Left colon (tissue), 2 donors: ENCODE measurements around the gene TRIO. TPM values are rescaled to one million over a fixed set of nuclear protein-coding genes. Genes with fewer than 3 reads are reported as not detected.
A peak's percentile ranks its signal among the peaks of the same experiment; 100 is the strongest.

Experiments
- ATAC-seq: fragments of 200-7000 bp; cut with Tn5 transposase; one replicate; pipeline ENCODE4 v1.9.1; 2020; ENCODE audit warnings: mild to moderate bottlenecking, moderate library complexity
- DNase-seq, 2 donors: peaks; one replicate each; pipeline ENCODE4 v3.0.0-alpha.2; 2020
- intact Hi-C, 2 donors: fragments of 100-400 bp; cut with DNase I in 1 of 2; cut with micrococcal nuclease in 1 of 2; formaldehyde crosslinking; loops; one replicate each; pipeline versions ENCODE4 v1.11.2 to v1.14.0; 2022; cut with DNase I, micrococcal nuclease
- total RNA-seq, 2 donors: library from RNA; stranded (reverse); fragmentation: NEBNext Ultra II Directional; extraction: Animal tissue kit (Norgen Biotek cat#: 25700); gene quantifications; one replicate each; pipeline ENCODE4 v1.2.1, GENCODE V29; 2021
- donor health status: DM: no; HTN: no; CAD: no.
- donor health status: DM: yes; HTN: yes; CAD: no.

TRIO gene
- total RNA-seq, 2 donors from 2014 or later, result 140 to 181 TPM

- intact Hi-C loops, result loop anchor here in 1 of 2 donors (10.0 kb wide), 1 partner anchor 122 kb away; no protein-coding TSS in a partner anchor
- DNase-seq (no peak), ATAC-seq (no peak)
These were observed 828 bp upstream of the TRIO start for GRCh38 chr5:14142202-14142826.

GRCh38 chr5:14143546-14143840 is 351 bp downstream of the TRIO start:
- DNase-seq (no peak), ATAC-seq (no peak)
- intact Hi-C loops, result loop anchor here in 1 of 2 donors (10.0 kb wide), 1 partner anchor 121 kb away; no protein-coding TSS in a partner anchor

- intact Hi-C loops, result loop anchor here in 1 of 2 donors (10.0 kb wide), 1 partner anchor 121 kb away; no protein-coding TSS in a partner anchor
- DNase-seq (peak; percentile 36 to 67), ATAC-seq (peak; percentile 13)
These were observed 871 bp downstream of the TRIO start for GRCh38 chr5:14143841-14144585.

GRCh38 chr5:14144586-14145434 is 1.7 kb downstream of the TRIO start:
- DNase-seq, result peak; percentile 74 to 76
- intact Hi-C loops, result loop anchor here in 1 of 2 donors (10.0 kb wide), 1 partner anchor 120 kb away; no protein-coding TSS in a partner anchor
- ATAC-seq, result peak; percentile 57

GRCh38 chr5:14145435-14146334 is 2.5 kb downstream of the TRIO start:
- ATAC-seq (no peak), DNase-seq (peak in 1 of 2 donors; percentile 31)
- intact Hi-C loops, result loop anchor here in 1 of 2 donors (10.0 kb wide), 1 partner anchor 119 kb away; no protein-coding TSS in a partner anchor

- no peak for ATAC-seq
- intact Hi-C loops, result loop anchor here in 1 of 2 donors (10.0 kb wide), 1 partner anchor 118 kb away; no protein-coding TSS in a partner anchor
- DNase-seq, result no peak
These were observed 3.6 kb downstream of the TRIO start for GRCh38 chr5:14146725-14147124.

- intact Hi-C loops, result loop anchor here in 1 of 2 donors (10.0 kb wide), 1 partner anchor 118 kb away; no protein-coding TSS in a partner anchor
- DNase-seq, result no peak
- no peak for ATAC-seq
These were observed 4.1 kb downstream of the TRIO start for GRCh38 chr5:14147210-14147609.

GRCh38 chr5:14148483-14148882 is 5.3 kb downstream of the TRIO start:
- intact Hi-C loops, result loop anchor here in 1 of 2 donors (10.0 kb wide), 1 partner anchor 116 kb away; no protein-coding TSS in a partner anchor
- DNase-seq (no peak), ATAC-seq (no peak)

- DNase-seq (no peak), ATAC-seq (peak; percentile 9)
- intact Hi-C loops, result loop anchor here in 1 of 2 donors (10.0 kb wide), 1 partner anchor 116 kb away; no protein-coding TSS in a partner anchor
These were observed 5.9 kb downstream of the TRIO start for GRCh38 chr5:14148890-14149671.

GRCh38 chr5:14149672-14150274 is 6.6 kb downstream of the TRIO start:
- intact Hi-C loops, result loop anchor here in 1 of 2 donors (10.0 kb wide), 2 partner anchors 55 to 115 kb away; no protein-coding TSS in a partner anchor
- DNase-seq (no peak), ATAC-seq (no peak)

GRCh38 chr5:14151416-14151815 is 8.3 kb downstream of the TRIO start:
- DNase-seq (no peak), ATAC-seq (no peak)
- intact Hi-C loops, result loop anchor here in 1 of 2 donors (10.0 kb wide), 1 partner anchor 53 kb away; no protein-coding TSS in a partner anchor

GRCh38 chr5:14153071-14153864 is 10.1 kb downstream of the TRIO start:
- peak; percentile 48 for ATAC-seq
- intact Hi-C loops, result loop anchor here in 1 of 2 donors (10.0 kb wide), 1 partner anchor 52 kb away; no protein-coding TSS in a partner anchor
- DNase-seq, result no peak

GRCh38 chr5:14153932-14154731 is 11.0 kb downstream of the TRIO start:
- peak; percentile 94 for ATAC-seq
- intact Hi-C loops, result loop anchor here in 1 of 2 donors (10.0 kb wide), 1 partner anchor 51 kb away; no protein-coding TSS in a partner anchor
- DNase-seq, result peak; percentile 67 to 82

- DNase-seq (no peak), ATAC-seq (no peak)
- intact Hi-C loops, result loop anchor here in 1 of 2 donors (10.0 kb wide), 1 partner anchor 50 kb away; no protein-coding TSS in a partner anchor
These were observed 11.9 kb downstream of the TRIO start for GRCh38 chr5:14155075-14155474.

- ATAC-seq, result no peak
- intact Hi-C loops, result loop anchor here in 1 of 2 donors (10.0 kb wide), 1 partner anchor 49 kb away; no protein-coding TSS in a partner anchor
- no peak for DNase-seq
These were observed 12.6 kb downstream of the TRIO start for GRCh38 chr5:14155739-14156138.
